Activated CD8-positive, alpha-beta T cell treated with anti-CD3 and anti-CD28 coated beads, Interleukin-2, amount 10 ng/mL, durations not matched to agents 7 days and 5 days (primary cell): ENCODE measurements around the gene INSRR. TPM values are rescaled to one million over a fixed set of nuclear protein-coding genes. Genes with fewer than 3 reads are reported as not detected.

Source experiments
- ATAC-seq: fragments of 150-1000 bp; cut with Tn5 transposase; one replicate; pipeline ENCODE4 v1.10.0; 2021; ENCODE audit warnings: moderate library complexity
- CTCF ChIA-PET: fragments of 350-600 bp; sonication (Branson Sonifier 250); formaldehyde crosslinking; loops from one replicate; lab custom pipeline; 2021; ENCODE audit warnings: antibody characterized with exemption; lab: Charles Lee
- POLR2A ChIA-PET: fragments of 350-600 bp; sonication (Branson Sonifier 250); formaldehyde crosslinking; loops from one replicate; lab custom pipeline; 2021; ENCODE audit warnings: antibody characterized with exemption; lab: Charles Lee
- DNase-seq: peaks from one replicate; pipeline ENCODE4 v3.0.0-alpha.2; 2020
- H3K27ac Mint-ChIP-seq: one replicate; pipeline ENCODE4 v1.8.0; 2021; ENCODE audit warnings: mild to moderate bottlenecking, mixed read lengths
- H3K27me3 Mint-ChIP-seq: one replicate; pipeline ENCODE4 v1.8.0; 2021; ENCODE audit warnings: low read depth, mixed read lengths
- H3K36me3 Mint-ChIP-seq: one replicate; pipeline ENCODE4 v1.8.0; 2021; ENCODE audit warnings: low read depth, mixed read lengths
- H3K4me1 Mint-ChIP-seq: one replicate; pipeline ENCODE4 v1.8.0; 2021; ENCODE audit warnings: low read depth, mixed read lengths
- H3K4me3 Mint-ChIP-seq: one replicate; pipeline ENCODE4 v1.8.0; 2021; ENCODE audit warnings: mild to moderate bottlenecking, mixed read lengths
- H3K9me3 Mint-ChIP-seq: one replicate; pipeline ENCODE4 v1.8.0; 2022; ENCODE audit warnings: mixed read lengths; ENCODE audit not compliant: insufficient read depth
- total RNA-seq, 2 experiments: library from RNA; stranded (reverse); gene quantifications; one replicate each; pipeline ENCODE4 v1.2.3, GENCODE V29; 2021

The INSRR gene
- total RNA-seq, 2 experiments from 2014 or later = 0.21 TPM

DNA sequence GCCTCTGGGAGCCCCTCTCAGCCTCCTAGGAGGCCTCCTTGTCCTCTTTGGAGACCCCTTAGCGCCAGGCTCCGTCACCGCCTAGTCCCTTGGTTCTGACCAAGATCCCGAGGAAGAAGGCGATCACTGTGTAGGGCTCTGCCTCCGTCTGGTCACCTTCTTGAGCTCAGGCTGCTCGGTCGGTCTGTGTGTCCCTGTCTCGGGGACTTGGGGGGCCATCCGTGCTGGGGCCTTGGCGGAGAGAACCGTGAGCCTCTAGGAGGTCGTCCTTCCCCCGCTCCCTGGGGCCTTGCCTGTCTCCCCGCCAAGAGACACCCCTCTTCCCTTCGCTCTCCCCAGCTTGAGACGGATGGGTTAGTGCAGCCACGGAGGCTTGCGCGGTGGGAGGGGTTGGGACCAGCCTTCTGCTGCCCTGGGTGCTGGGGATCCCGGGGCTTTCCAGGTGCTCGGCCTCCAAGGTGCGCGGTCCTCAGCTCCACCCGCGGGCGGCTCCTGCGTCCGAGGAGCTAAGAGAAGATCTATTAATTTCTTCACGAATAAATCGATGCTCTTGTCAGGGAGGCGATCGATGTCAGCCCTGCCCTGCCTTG, 701 bp upstream of the INSRR start:
- Mint-ChIP-seq H3K9me3 (no peaks in the 10 kb centered on the region), H3K27ac (no peak overlapping the region), H3K36me3 (no peaks in the 10 kb centered on the region), H3K4me3 (peak overlapping the region; percentile 72), H3K27me3 (peaks cover 39% of the 10 kb centered on the region), H3K4me1 (peaks cover 50% of the 10 kb centered on the region)
- DNase-seq (peak; percentile 32), ATAC-seq (peak; percentile 17)
- ChIA-PET POLR2A (interaction anchor here (0.8 to 7.7 kb wide), 10 partner anchors 10 to 171 kb away, joined by 3 to 115 read pairs (median 8); partner anchors contain the start of genes ISG20L2, METTL25B, PRCC and SH2D2A), CTCF (interaction anchor here (0.6 to 11.8 kb wide), 43 partner anchors 11 to 235 kb away, joined by 3 to 313 read pairs (median 7); partner anchors contain the start of genes CRABP2, HDGF, ISG20L2 and METTL25B)

DNA sequence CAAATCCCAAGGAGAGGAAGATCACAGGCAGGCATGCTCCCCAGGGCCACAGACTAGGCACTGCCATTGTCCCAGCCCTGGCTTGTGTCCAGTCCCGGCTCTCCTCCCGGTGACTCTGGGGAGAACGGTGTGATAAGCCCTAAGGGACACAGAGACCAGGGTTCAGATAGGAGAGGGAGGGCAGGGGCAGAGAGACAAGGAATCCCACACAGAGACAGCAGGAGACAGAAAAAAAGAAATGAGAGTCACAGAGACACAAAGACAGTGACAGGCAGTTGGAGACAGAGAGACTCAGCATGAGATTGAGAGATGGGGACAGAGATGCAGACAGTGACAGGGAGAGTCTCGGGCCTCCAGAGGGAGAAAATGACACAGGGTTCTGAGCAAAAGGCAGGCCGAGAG, 361 bp downstream of the INSRR start:
- POLR2A ChIA-PET = interaction anchor here (1.3 to 7.7 kb wide), 3 partner anchors 9 to 130 kb away, joined by 4 to 115 read pairs (median 4); partner anchors contain the start of genes ISG20L2 and METTL25B
- H3K4me1 Mint-ChIP-seq = peaks cover 40% of the 10 kb centered on the region
- H3K4me3 Mint-ChIP-seq = peak overlapping the region; percentile 23
- H3K27me3 Mint-ChIP-seq = peaks cover 43% of the 10 kb centered on the region
- no peak for DNase-seq
- CTCF ChIA-PET = interaction anchor here (0.8 to 11.8 kb wide), 15 partner anchors 11 to 234 kb away, joined by 3 to 313 read pairs (median 15); partner anchors contain the start of genes CRABP2, ISG20L2, METTL25B and PEAR1
- no peaks in the 10 kb centered on the region for H3K36me3 Mint-ChIP-seq
- ATAC-seq = no peak
- H3K27ac Mint-ChIP-seq = no peak overlapping the region
- H3K9me3 Mint-ChIP-seq = no peaks in the 10 kb centered on the region

DNA sequence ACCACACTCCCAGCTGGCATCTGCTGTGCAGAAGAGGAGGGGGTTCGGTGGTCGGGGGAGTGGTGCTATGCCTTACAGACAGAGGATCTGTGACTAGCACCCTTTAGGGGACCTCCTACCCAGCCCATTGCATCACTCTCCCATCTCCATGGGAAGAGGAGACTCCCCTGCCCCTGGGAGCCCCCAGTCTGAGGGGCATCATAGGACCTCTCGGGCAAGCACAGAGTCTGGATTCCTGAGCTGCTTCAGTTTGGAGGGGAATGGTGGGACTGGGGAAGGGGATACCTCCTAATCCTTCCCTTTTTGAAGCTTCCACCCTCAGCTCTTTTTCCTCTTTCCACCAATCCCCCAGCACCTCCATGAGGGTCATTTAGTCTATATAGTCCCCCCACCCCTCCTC, 1.4 kb downstream of the INSRR start:
- Mint-ChIP-seq H3K4me1 (peaks cover 30% of the 10 kb centered on the region), H3K27ac (no peak overlapping the region)

GRCh38 chr1:156856282-156856785, 2.6 kb downstream of the INSRR start:
- Mint-ChIP-seq H3K27me3 (peaks cover 37% of the 10 kb centered on the region), H3K4me1 (peaks cover 19% of the 10 kb centered on the region), H3K9me3 (no peaks in the 10 kb centered on the region), H3K4me3 (no peak overlapping the region), H3K27ac (no peak overlapping the region), H3K36me3 (no peaks in the 10 kb centered on the region)
- ChIA-PET CTCF (interaction anchor here (1.4 to 11.8 kb wide), 6 partner anchors 8 to 166 kb away, joined by 3 to 313 read pairs (median 96); no protein-coding TSS in a partner anchor), POLR2A (no interaction called here)
- no peak for ATAC-seq
- DNase-seq = no peak

More for the DNA sequence above, 1.4 kb downstream of the INSRR start:
- ChIA-PET CTCF (interaction anchor here (0.8 to 11.8 kb wide), 8 partner anchors 10 to 167 kb away, joined by 3 to 313 read pairs (median 151); partner anchors contain the start of genes ISG20L2, METTL25B, PEAR1 and SH2D2A), POLR2A (interaction anchor here (1.3 to 7.7 kb wide), 3 partner anchors 8 to 129 kb away, joined by 4 to 115 read pairs (median 4); partner anchors contain the start of genes ISG20L2 and METTL25B)
- DNase-seq (no peak), ATAC-seq (no peak)
- H3K4me3 Mint-ChIP-seq = no peak overlapping the region
- no peaks in the 10 kb centered on the region for H3K9me3 Mint-ChIP-seq
- H3K27me3 Mint-ChIP-seq = peaks cover 43% of the 10 kb centered on the region
- H3K36me3 Mint-ChIP-seq = no peaks in the 10 kb centered on the region

GRCh38 chr1:156854634-156855033, 4.3 kb downstream of the INSRR start:
- ATAC-seq (no peak), DNase-seq (no peak)
- Mint-ChIP-seq H3K27ac (no peak overlapping the region), H3K9me3 (no peaks in the 10 kb centered on the region), H3K36me3 (no peaks in the 10 kb centered on the region), H3K4me3 (no peak overlapping the region), H3K27me3 (peaks cover 33% of the 10 kb centered on the region), H3K4me1 (peaks cover 14% of the 10 kb centered on the region)
- ChIA-PET CTCF (interaction anchor here (2.7 to 11.8 kb wide), 3 partner anchors 18 to 128 kb away, joined by 10 to 313 read pairs (median 304); no protein-coding TSS in a partner anchor), POLR2A (no interaction called here)

GRCh38 chr1:156853761-156854160, 5.2 kb downstream of the INSRR start:
- Mint-ChIP-seq H3K36me3 (no peaks in the 10 kb centered on the region), H3K27me3 (peaks cover 27% of the 10 kb centered on the region), H3K4me1 (peaks cover 19% of the 10 kb centered on the region), H3K9me3 (no peaks in the 10 kb centered on the region), H3K4me3 (no peak overlapping the region), H3K27ac (no peak overlapping the region)
- no peak for ATAC-seq
- POLR2A ChIA-PET = no interaction called here
- DNase-seq = no peak
- CTCF ChIA-PET = interaction anchor here (1.1 to 11.8 kb wide), 3 partner anchors 17 to 128 kb away, joined by 3 to 313 read pairs (median 3); no protein-coding TSS in a partner anchor

DNA sequence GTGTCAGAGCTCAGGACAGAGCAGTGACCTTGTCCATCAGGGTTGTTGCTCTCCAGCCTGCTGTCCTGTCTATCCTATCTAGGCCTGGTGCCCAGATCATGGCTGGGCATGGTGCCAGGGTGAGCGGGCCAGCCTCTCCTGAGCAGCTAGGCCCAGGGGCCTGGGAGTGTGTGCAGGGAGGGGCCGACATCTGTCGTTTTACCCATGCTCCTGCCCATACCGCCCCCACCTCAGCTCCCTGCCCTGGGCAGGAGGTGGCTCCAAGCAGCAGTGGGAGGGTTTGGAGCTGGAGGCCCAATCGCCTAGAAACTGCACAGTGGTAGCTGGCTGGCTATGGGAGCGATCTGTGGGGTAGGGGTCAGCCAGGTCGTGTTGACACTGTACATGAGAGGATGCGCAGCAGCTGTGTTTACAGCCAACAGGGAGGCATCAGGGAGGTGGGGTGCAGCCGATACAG, 6.5 kb downstream of the INSRR start:
- CTCF ChIA-PET = interaction anchor here (11.8 kb wide), 1 partner anchor 16 kb away, joined by 313 read pairs; no protein-coding TSS in a partner anchor
- Mint-ChIP-seq H3K9me3 (no peaks in the 10 kb centered on the region), H3K27ac (no peak overlapping the region), H3K27me3 (peaks cover 14% of the 10 kb centered on the region), H3K36me3 (no peaks in the 10 kb centered on the region), H3K4me3 (no peak overlapping the region), H3K4me1 (peaks cover 24% of the 10 kb centered on the region)
- no peak for ATAC-seq
- POLR2A ChIA-PET = interaction anchor here (0.6 kb wide), 1 partner anchor 46 kb away, joined by 3 read pairs; no protein-coding TSS in a partner anchor
- no peak for DNase-seq

DNA sequence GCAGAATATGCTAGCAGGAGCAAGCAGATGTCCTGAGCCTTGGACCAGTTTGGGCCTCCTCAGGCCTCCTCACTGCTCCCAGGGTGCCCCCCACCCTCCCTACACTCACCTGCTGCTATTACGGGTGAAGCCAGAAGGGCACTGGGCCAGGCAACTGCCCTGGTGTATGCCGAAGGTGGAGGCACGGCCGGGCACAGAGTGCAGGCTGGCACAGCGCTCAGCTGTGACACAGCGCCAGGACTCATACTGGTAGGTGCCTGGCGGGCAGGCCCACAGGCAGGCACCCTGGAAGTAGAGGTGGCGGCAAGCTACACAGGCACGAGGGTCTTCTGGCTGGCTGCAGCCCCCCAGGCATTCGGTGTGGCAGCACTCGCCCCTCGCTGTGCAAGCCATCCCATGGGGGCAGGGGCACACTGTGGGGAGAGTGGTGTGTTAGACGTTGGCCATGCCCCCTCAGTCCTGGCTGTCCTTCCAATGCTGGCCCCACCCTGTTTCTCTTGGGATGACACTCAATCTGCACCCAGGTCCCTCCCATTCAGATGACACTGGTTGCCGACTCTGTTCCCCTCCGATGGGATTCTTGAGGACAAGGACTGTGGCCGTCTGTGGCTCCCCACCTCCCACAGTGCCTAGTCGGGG, 7.0 kb downstream of the INSRR start:
- no peak for ATAC-seq
- ChIA-PET CTCF (interaction anchor here (11.8 kb wide), 1 partner anchor 15 kb away, joined by 313 read pairs; no protein-coding TSS in a partner anchor), POLR2A (no interaction called here)
- Mint-ChIP-seq H3K4me3 (no peak overlapping the region), H3K4me1 (peaks cover 29% of the 10 kb centered on the region), H3K27me3 (peaks cover 13% of the 10 kb centered on the region), H3K9me3 (no peaks in the 10 kb centered on the region), H3K36me3 (no peaks in the 10 kb centered on the region), H3K27ac (no peak overlapping the region)
- DNase-seq = no peak

DNA sequence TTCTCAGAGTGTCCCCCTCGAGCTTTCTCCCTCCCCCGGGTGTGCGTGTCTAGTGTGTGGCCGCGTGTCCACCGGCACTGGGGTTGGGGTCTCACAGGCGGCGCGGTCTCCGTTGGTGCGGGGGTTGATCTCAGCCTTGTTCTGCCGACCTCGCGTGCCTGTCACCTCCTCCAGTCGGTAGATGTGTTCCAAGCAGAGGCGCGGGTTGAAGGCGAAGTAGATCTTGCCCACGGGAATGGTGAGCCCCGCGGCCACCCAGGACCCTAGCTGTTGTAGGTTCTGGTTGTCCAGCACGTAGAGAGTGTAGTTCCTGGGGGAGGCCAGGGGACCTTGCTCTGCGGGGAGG, 9.8 kb downstream of the INSRR start:
- Mint-ChIP-seq H3K27ac (peak overlapping the region; percentile 86), H3K4me3 (peak overlapping the region; percentile 56), H3K4me1 (peaks cover 47% of the 10 kb centered on the region), H3K27me3 (peaks cover 30% of the 10 kb centered on the region), H3K9me3 (no peaks in the 10 kb centered on the region), H3K36me3 (no peaks in the 10 kb centered on the region)
- CTCF ChIA-PET = interaction anchor here (0.8 to 7.4 kb wide), 10 partner anchors 11 to 160 kb away, joined by 3 to 125 read pairs (median 6); partner anchors contain the start of genes INSRR and NTRK1
- POLR2A ChIA-PET = interaction anchor here (0.9 to 2.0 kb wide), 4 partner anchors 9 to 38 kb away, joined by 4 to 10 read pairs (median 6); no protein-coding TSS in a partner anchor
- ATAC-seq (no peak), DNase-seq (no peak)

GRCh38 chr1:156848461-156849150, 10.3 kb downstream of the INSRR start:
- Mint-ChIP-seq H3K4me3 (peak overlapping the region; percentile 56), H3K27ac (peak overlapping the region; percentile 86), H3K4me1 (peaks cover 49% of the 10 kb centered on the region), H3K36me3 (peaks cover 2% of the 10 kb centered on the region), H3K9me3 (no peaks in the 10 kb centered on the region), H3K27me3 (peaks cover 30% of the 10 kb centered on the region)
- ATAC-seq (peak; percentile 89), DNase-seq (peak; percentile 93)
- ChIA-PET CTCF (interaction anchor here (0.8 to 7.4 kb wide), 12 partner anchors 11 to 159 kb away, joined by 3 to 125 read pairs (median 5); partner anchors contain the start of genes INSRR and NTRK1), POLR2A (interaction anchor here (0.9 to 2.6 kb wide), 6 partner anchors 9 to 38 kb away, joined by 4 to 10 read pairs (median 6); partner anchors contain the start of genes NTRK1 and SH2D2A)
